ENCODE data around the gene CCDC136.

Gene CCDC136

DNA sequence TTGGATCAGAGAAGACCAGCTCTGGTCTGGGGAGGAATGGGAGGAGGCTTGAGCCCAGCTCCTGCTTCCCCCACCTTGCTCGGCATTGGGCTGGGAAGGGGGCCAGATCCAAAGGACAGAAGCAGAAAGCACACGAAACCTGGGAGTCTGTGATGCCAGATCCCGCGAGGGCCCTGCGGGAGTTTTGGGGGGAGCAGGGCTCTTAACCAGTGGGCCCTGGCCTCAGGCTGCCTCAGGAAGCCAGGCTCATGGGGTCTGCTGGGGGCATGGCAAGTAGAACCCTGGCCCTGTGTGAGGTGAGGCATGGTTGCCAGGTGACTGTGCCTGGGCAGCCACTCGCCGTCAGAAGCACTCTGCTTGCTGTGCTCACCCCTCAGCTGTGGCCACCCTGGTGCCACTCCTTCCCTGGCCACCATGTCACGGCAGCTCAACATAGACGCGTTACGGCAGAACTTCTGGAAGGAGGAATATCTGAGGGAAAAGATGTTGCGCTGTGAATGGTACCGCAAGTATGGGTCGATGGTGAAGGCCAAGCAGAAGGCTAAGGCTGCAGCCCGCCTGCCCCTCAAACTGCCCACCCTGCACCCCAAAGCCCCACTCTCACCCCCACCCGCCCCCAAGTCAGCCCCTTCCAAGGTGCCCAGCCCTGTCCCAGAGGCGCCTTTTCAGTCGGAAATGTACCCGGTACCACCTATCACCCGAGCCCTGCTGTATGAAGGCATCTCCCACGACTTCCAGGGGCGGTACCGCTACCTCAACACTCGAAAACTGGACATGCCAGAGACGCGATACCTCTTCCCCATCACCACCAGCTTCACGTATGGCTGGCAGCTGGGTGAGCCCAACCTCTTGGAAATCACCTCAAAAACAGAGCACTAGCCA is 74.5 kb downstream of the CCDC136 start:
- DNase-seq = no peak

DNA sequence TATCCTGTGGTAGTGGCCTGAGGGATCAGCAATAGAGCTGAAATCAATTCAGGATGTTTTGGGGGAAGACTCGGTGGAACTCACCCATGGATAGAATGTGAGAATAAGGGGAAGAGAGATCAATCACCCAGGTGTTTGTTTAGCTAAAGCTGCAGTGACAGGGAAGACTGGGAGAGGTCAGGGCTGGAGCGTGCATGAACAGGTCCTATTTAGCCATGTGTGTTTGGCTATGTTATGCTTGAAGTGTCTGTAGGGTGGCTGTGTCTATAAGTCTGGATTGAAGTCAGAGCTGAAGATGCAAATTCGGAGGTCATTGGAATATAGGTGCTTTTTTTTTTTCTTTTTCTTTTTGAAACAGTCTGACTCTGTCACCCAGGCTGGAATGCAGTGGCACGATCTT is 75.5 kb downstream of the CCDC136 start:
- no peak for DNase-seq

DNA sequence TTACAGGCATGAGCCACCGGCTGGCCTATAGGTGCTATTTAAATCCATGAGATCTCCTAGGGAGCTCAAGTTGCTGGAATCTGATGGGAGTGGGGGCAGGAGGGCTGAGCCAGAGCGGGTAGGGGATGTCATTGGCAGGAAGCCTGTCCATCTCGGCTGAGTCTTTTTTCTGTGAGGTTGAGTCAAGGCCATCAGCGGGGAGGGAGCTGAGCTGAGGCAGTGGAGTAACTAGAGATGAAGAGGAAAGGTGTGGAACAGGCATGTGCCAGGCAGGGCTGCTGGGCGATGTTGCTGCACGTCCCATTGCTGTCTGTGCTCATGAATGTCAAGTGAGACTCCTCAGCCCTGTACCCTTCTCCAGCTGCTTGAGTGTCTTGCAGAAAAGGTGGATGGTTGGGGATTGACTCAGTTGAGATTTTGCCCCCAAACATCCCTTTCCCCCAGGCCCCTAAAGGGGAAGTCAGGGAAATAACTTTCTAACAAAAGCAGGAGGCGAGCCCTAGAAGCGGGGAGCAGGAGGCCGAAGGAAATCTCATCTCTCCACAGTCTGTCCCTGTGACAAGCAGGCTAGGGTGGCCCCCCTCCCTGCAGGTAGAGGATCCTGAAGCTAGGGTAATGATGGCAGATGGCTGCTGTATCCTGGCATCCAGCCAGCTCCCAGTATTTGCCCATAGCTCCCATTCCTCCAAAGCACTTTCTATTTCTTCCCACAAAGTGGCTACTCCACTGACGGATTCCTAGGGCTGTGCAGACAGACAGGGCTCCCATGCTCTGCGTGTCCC is 76.3 kb downstream of the CCDC136 start:
- DNase-seq = no peak

DNA sequence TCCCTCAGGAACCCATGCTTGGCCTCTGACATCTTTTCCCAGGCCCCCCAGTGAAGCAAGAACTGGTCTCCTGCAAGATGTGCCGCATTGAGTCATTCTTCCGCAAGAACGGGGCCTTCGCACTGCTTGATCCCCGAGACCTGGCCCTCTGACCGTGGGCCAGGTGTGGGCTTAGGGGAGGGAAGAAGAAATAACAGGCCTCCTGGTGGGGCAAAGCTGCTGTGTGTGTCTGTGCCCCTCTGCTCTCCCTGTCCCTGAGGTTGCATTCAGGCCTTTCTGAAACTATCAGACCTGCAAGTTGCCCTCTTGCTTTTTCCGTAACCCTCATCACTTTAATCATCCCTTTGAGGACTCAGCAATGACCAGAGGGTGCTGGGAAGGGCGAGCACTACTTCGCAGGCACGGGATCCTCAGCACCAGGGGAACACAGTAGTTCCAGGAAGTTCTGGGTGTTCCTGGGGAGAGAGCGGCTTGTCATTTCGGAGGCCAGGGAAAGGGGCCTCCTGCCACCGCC is 76.9 kb downstream of the CCDC136 start:
- no peak for DNase-seq

DNA sequence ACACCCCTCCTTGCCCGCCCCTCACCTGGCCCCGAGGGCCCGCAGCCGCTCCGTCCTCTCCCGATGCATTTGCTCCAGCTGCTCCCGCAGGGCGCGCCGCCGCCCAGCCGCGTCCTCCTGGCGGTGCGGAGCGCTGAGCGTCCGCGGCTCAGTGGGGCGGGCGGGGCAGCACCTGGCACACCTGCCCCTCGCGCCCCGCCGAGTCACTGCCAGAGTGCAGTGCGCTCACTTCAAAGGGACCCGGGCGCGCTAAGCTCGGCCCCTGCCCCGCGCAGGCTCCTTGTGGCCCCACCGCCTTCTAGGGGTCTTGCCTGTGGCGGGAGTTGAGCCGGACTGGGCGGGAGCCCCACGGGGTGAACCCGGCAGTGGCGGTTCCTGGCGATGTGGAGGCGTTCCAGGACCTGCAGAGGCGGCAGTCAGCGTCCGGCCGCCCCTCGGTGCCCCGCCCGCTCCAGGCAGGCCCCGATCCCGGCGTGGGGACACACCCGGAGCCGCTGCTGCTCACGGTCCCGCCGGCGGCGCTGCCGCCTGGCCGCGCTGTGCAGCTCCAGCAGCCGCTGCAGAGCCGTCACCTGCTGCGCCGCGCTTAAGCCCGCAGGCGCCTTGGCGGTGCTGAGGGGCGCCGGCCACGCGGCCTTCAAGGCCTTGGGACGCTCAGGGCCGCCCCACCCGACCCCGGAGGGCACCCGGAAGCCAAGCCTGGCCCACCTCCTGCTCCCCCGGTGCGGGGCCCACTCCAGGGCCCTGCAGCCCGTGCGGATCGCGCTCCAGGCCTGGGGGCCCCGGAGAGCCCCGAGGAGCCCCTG is 77.6 kb downstream of the CCDC136 start:
- peak; percentile 46 for DNase-seq

DNA sequence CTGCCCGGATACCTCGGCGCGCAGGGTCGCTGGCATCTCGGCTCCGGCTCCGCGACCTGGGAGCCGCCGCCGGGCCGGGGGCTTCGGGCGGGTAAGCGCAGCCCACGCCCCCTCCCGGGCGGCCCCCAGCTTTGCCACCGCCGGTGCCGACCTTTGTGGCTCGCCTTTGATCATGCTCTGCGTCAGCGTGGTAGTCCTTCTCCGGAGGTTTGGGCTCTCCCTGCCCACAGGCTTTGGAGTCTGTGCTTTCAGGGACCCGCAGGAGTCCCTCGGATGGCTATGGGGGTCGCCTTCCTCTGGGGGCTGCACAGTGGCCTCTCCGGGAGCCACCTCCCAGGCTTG is 78.1 kb downstream of the CCDC136 start:
- peak; percentile 24 for DNase-seq

DNA sequence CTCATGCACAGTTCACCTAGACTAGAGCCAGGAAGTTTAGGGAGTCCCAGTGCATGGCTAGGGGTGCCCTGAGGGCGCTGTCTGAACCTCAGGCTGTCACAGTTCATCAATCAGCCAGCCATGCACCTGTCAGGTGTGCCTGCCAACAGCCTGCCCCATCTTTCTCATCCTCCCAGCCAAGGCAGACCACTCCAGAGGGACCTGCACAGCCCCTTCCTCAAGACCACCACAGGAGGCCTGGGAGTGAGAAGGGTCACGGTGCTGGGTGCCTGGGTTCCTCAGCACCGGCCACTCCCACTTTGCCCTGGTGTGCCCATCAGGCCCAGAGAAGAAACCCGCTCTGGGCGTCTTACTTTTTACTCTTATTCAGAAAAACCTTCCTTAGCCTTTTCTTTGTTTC is 79.3 kb downstream of the CCDC136 start:
- DNase-seq = no peak

All from stimulated activated CD4-positive, alpha-beta T cell treated with anti-CD3 and anti-CD28 coated beads, Interleukin-4, amount 100 ng/mL, for 1 hour (primary cell).